ENCODE measurements around the gene TSC2. TPM values are rescaled to one million over a fixed set of nuclear protein-coding genes. Genes with fewer than 3 reads are reported as not detected.

The TSC2 gene
- total RNA-seq, 2 donors from 2014 or later, result 54.3 to 73.4 TPM

DNA sequence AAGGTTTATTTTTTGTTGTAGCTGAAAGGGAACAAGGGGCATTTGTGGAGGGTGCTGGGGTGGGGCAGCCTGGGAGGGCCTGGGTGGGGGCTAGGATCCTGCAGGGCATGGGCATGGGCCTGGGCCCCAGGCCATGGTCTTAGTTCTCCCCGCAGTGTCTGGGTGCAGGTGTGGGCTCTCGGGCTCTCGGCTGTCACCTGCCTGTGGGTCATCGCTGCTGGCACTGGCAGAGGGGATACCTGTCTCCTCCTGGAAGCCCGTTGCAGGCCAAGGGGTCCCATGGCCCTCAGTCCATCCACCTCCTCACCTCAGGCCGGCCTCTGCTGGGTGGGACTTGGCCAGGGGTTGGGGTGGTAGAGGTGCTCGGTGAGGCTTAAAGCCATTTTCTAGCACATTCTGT is 30.3 kb downstream of the TSC2 start:
- intact Hi-C loops (cut with DNase I), result no loop called here
- no peak for ATAC-seq
- DNase-seq, result no peak

DNA sequence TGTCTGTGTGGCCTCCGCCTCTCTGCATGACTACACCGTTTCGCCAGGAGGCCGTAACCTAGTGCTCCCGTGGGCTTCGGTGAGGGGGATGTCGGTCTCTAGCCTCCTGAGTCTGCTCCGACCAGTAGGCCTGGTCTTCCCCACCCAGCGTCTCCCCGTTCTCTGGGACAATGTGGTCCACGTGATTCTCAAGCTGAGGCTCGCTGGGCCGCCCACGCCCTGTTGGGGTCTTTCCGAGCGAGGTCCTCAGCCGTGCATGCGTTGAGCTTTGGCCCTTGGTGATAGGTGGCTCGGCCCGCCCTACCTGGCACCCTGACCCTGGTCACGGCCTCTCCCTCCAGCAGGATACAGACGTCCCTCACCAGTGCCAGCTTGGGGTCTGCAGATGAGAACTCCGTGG is 30.9 kb downstream of the TSC2 start:
- ATAC-seq (no peak), DNase-seq (no peak)
- intact Hi-C loops (cut with DNase I), result no loop called here

DNA sequence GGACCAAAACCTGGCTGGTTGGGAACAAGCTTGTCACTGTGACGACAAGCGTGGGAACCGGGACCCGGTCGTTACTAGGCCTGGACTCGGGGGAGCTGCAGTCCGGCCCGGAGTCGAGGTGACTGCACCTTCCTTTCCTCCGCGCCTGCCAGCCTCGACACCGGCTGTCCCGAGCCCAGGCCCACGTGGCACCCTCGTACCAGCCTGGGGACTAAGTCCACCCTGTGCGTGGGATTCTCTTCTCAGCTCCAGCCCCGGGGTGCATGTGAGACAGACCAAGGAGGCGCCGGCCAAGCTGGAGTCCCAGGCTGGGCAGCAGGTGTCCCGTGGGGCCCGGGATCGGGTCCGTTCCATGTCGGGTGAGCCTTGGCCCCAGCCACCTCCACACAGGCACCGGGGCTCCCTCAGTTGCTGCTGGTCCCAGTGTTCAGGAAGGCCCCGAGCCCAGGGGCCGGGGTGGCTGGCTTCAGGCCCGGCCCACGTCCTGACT is 31.6 kb downstream of the TSC2 start:
- no peak for DNase-seq
- ATAC-seq, result no peak
- intact Hi-C loops (cut with DNase I), result no loop called here

DNA sequence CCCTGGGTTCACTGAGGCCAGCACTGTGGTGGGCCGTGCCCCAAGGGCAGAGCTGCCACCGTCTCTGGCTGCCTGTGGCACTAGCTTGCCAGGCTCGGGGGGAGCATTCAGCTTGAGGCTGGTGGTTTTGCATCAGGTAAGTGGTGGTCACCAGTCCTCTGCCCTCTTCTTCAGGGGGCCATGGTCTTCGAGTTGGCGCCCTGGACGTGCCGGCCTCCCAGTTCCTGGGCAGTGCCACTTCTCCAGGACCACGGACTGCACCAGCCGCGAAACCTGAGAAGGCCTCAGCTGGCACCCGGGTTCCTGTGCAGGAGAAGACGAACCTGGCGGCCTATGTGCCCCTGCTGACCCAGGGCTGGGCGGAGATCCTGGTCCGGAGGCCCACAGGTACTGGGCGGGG is 32.2 kb downstream of the TSC2 start:
- DNase-seq (peak; percentile 19), ATAC-seq (no peak)
- intact Hi-C loops (cut with DNase I), result no loop called here

DNA sequence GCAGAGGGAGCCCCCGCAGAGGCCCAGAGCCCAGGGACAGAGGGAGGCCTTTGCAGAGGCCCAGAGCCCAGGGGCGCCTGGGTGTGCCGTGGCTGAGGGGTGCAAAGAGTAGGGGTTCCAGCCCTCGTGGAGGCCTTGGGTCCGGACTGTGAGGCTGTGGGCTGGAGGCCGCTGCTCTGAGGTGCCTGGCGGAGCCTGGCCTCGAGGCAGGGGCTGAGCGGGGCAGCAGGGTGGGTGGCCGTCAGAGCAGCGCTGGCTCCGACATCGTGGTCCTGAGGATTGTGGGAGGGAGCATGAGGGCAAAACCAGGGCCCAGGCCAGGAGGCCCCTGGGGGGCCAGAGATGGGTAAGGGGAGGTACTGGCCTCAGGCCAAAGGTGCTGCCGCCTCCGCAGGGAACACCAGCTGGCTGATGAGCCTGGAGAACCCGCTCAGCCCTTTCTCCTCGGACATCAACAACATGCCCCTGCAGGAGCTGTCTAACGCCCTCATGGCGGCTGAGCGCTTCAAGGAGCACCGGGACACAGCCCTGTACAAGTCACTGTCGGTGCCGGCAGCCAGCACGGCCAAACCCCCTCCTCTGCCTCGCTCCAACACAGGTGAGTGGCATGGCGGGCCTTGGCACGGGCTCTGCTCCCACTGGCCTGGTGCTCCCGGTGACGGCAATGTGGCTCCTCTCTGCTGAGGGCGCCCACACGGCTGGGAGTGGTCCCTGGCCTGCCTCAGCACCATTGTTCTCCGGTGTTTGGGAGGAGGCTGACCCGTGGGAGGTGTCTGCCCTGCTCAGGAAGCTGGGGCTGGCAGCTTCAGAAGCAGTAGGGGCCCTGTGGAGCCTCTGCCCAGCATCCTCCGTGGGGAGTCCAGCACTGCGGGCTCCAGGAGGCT is 33.7 kb downstream of the TSC2 start:
- intact Hi-C loops (cut with DNase I), result no loop called here
- DNase-seq, result no peak
- peak in 1 of 2 donors; percentile 6 for ATAC-seq

DNA sequence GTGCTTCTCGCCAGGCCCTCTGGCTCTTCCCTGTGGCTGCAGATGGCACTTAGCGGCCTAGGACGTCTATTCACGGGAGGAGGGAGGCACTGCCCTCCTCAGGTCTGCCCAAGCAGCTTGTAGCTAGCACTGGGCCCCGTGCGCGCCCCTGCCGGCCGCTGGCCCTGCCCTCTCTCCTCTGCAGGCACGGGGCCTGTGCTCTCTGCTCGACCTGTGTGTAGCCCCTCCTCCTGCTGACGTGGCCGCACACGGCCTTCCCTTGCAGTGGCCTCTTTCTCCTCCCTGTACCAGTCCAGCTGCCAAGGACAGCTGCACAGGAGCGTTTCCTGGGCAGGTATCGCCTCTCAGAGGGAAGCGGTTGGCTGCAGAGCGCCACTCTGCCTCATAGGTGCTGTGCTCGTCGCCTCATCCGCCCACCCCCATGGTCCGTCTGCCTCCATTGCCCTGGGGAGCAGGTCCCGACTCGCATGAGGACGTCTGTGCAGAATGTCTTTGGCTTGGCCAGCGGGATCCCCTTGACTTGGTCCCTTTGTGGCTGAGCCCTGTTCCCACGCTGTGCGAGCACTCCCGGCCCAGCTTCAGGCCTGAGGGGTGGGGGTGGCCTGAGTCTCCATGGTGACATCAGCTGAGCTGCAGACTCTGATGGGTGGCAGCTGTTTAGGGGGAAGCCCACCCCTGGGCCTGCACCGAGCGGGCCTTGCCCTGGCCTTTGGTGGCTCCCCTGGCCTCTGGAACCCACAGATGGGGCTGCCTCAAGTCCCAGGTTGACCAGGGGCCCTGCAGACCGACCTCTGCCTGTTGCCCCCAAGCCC is 34.6 kb downstream of the TSC2 start:
- DNase-seq (no peak), ATAC-seq (peak; percentile 12 to 56)
- intact Hi-C loops (cut with DNase I), result no loop called here

DNA sequence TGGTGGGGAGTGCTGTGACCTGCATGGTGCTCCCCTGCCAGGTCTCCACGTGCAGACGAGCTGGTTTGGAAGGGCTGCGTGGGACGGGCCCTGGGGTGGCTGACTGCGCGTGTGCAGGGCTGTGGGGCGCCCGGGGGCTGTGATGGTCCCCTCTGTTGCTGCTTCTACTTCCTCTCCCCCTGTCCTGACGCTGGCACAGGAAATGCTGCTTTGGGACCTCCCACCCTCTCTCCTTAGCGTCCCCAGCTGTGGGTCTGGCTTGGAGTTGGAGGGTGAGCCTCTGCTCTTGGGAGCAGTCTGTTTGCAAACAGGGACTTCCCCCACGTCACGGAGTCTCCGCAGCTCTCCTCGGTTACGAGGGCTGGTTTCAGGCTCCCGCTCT is 35.2 kb downstream of the TSC2 start:
- ATAC-seq (peak in 1 of 2 donors; percentile 17), DNase-seq (no peak)
- intact Hi-C loops (cut with DNase I), result no loop called here

DNA sequence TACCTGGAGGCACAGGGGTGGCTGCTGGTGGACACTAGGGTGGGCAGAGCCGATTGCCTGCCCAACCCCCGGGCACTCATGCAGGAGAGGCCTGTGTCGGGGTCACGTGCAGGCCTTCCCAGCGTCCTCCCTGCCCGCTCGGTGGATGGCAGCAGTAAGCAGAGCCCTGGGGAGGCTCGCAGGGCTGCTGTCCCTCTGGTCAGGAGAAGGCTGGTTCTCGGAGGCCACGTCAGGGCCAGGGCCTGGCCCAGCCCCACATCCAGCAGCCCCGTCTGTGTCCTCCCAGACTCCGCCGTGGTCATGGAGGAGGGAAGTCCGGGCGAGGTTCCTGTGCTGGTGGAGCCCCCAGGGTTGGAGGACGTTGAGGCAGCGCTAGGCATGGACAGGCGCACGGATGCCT is 35.6 kb downstream of the TSC2 start:
- intact Hi-C loops (cut with DNase I), result no loop called here
- DNase-seq (no peak), ATAC-seq (no peak)

DNA sequence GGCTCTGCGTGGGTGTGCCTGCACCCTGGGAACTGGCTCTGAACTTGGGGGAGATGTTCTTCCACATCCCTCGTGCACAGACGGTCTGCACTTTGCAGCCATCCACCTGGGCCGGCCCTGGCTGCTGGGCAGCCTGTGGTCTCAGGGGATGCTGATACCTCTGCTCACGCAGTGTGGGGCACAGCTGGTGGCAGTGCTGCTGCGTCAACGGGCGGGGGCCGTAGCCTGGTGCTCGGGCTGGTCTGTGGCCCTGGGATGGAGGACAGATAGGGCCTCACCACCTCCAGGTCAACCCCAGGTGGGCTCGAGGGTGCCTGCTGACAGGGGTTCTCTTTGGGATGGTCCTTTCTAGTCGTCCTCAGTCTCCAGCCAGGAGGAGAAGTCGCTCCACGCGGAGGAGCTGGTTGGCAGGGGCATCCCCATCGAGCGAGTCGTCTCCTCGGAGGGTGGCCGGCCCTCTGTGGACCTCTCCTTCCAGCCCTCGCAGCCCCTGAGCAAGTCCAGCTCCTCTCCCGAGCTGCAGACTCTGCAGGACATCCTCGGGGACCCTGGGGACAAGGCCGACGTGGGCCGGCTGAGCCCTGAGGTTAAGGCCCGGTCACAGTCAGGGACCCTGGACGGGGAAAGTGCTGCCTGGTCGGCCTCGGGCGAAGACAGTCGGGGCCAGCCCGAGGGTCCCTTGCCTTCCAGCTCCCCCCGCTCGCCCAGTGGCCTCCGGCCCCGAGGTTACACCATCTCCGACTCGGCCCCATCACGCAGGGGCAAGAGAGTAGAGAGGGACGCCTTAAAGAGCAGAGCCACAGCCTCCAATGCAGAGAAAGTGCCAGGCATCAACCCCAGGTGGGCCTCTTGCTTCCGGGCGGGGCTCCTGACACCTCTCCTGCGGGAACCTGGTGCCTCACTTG is 36.3 kb downstream of the TSC2 start:
- no peak for DNase-seq
- ATAC-seq, result no peak
- intact Hi-C loops (cut with DNase I), result no loop called here

DNA sequence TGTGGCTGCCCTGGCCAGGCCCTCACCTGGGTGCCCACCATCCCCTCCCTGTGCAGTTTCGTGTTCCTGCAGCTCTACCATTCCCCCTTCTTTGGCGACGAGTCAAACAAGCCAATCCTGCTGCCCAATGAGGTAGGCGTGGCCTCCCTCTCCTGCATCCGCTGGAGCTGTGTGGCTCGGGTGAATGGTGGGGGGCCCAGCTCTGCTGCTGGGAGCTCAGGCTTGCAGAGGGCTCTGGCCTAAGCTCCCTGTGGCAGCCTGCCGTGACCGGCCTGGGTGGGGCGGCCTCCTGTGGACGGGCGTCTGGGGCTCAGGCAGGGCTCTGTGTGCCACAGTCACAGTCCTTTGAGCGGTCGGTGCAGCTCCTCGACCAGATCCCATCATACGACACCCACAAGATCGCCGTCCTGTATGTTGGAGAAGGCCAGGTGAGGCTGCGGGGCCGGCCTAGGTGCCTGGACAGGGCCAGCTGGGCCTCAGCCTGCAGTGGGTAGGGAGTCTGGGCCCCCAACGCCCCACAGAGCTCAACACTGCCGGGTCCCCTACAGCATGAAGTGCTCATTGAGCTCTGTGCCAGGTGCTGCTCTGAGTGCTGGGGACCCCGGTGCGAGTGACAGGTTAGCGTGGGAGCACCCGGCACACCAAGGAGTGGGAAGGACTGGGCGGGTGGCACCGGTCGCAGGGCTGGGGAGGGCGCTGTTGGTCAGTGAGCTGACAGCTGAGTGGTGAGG is 37.3 kb downstream of the TSC2 start:
- no peak for ATAC-seq
- no peak for DNase-seq
- intact Hi-C loops (cut with DNase I), result no loop called here

DNA sequence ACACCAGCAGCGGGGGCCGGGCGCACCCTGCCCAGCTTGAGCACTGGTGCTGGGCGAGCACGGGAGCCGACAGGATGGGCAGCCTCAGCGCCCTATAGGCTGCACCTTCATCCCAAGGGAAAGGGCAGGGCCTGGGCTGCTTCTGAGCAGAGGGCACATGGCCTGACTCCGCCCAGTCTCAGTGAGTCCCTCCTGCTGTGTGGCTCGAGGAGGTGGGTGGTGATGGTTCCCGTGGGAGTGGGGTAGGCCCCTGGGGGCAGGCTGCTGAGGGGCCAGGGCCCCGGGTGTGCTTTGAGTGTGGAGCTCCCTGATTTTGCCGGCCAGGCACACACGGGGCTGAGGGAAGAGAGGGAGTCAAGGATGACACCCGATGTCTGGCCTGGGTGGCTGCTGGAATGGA is 37.9 kb downstream of the TSC2 start:
- intact Hi-C loops (cut with DNase I), result no loop called here
- no peak for ATAC-seq
- no peak for DNase-seq

DNA sequence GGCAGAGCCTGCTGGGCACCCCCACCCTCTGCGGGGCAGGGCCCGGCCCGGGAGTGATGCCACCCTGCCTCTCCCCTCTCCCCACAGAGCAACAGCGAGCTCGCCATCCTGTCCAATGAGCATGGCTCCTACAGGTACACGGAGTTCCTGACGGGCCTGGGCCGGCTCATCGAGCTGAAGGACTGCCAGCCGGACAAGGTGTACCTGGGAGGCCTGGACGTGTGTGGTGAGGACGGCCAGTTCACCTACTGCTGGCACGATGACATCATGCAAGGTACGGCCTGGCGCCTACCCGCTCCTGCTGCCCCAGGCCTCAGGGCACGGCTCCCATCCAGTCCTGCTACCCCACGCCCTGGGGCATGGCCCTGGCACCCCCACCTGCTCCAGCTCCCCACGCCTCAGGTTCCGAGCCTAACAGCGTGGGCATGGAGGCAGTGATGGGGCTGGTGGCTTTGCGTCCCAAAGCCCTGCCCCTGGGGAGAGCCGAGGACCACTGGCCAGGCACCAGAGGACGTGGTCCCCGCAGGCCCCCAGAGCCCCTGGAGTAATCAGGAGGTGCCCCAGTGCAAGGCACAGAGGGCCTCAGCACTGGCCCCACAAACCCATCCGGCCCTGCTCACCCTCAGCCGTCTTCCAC is 38.4 kb downstream of the TSC2 start:
- DNase-seq, result no peak
- ATAC-seq, result no peak
- intact Hi-C loops (cut with DNase I), result no loop called here

DNA sequence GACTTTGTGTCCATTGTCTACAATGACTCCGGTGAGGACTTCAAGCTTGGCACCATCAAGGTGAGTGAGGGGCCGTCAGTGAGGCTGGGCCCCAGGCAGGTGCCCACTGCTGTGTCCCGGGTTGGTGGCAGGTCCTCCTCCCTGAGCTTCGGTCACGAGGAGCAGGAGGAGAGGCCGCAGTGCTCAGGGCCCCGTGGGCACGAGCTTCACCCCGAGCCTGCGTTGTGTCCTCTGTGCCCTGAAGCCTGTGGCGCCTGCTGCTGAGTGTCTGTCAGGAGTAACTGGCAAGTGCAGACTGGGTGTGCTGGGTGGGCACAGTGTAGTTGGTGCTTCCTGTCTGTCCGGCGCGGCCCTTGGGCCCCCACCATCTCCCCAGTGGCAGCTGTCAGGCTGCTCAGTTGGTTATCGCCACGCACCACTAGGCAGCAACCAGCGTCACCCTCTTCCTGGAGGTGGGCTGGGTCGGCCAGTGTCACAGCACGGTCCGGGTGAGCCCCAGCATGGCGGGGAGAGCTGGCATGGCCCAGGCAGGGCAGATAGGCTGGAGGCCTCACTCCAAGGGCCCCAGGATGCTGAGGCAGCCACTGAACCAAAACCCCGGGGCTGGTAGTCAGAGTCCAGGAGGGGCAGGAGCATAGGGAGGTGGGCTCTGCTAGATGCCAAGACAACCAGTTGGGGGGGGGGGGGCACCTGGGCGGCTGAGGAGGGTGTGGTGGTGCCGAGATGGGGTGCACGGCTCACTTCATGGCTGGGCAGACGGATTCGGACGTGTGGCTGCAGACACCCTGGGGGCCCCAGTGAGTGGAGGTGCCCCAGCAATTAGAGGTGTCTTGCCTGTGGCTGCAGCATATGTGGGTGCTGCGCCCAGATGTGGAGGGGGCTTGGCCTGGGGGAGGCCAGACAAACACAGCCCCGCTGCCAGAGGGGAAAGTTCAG is 39.3 kb downstream of the TSC2 start:
- intact Hi-C loops (cut with DNase I), result no loop called here

DNA sequence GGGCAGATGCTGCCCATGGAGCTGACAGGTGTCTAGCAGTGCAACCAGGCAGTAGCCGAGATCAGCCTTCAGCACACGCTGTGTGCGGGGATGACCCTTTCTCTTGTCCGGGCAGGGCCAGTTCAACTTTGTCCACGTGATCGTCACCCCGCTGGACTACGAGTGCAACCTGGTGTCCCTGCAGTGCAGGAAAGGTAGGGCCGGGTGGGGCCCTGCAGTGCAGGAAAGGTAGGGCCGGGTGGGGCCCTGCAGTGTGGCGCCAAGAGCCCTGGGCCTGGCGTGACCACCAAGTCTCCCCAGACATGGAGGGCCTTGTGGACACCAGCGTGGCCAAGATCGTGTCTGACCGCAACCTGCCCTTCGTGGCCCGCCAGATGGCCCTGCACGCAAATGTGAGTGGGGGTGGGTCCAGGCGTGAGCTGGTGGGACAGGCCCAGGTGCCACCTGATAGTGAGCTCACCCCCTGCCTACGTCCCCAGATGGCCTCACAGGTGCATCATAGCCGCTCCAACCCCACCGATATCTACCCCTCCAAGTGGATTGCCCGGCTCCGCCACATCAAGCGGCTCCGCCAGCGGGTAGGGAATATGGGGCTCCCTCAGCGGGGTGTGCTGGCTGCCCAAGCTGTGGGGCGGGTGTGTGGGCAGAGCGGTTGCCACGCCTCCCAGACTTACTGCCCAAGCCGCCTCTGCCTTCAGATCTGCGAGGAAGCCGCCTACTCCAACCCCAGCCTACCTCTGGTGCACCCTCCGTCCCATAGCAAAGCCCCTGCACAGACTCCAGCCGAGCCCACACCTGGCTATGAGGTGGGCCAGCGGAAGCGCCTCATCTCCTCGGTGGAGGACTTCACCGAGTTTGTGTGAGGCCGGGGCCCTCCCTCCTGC is 40.2 kb downstream of the TSC2 start:
- DNase-seq, result no peak
- no peak for ATAC-seq
- intact Hi-C loops (cut with DNase I), result no loop called here

More for the DNA sequence above, 39.3 kb downstream of the TSC2 start:
- ATAC-seq (no peak), DNase-seq (no peak)

DNA sequence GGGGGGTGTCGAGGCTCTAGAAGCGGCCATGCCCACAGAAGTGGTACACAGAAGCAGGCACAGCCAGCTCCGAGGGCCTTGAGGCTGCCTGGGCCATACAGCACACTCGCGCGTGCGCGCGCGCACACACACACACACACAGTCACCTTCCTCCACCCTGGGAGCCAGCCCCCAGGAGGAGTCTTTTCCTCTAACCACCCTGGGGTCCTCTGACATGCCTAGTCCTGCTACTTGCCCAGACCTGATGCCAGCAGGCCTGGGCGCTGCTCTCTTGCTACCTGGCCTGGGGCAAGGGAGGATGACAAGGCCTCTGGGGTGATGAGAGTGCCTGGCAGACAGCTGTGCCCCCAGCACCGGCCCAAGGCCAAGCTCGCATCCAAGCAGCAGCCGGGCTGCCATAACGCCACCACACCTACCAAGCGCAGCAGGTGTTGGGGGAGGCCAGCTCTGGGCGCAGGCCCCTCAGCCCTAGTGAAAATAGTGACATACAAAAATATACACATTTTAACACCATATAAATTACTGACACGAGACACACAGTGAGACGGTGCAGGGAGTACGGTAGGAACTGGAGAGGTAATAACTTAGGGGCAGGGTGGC is 41.1 kb downstream of the TSC2 start:
- DNase-seq (no peak), ATAC-seq (no peak)
- intact Hi-C loops (cut with DNase I), result no loop called here

Measured in left cardiac atrium (tissue), 4 donors.